ENCODE data around the gene FAM76A. TPM values are rescaled to one million over a fixed set of nuclear protein-coding genes. Genes with fewer than 3 reads are reported as not detected.

Gene FAM76A
- total and polyA plus RNA-seq, 9 of the 15 experiments (the other 6 are each of a cell fraction or from before 2014, with no cell fraction given) = 9.5 to 14.6 (median 11.4) TPM

GRCh38 chr1:27725374-27726172 lies at the start of gene FAM76A (continued):
- TF ChIP-seq MGA (IDR thresholded peaks at IDR 0.05) (peak; percentile 100), EP300 (IDR thresholded peaks at IDR 0.05; ENCODE audit: low read length) (peak; percentile 44), ARID2 (IDR thresholded peaks at IDR 0.05) (no peak), SMAD1 (IDR thresholded peaks at IDR 0.05; ENCODE audit: low read depth, low read length, partially characterized antibody) (peak; percentile 91), CCNT2 (IDR thresholded peaks at IDR 0.05; ENCODE audit: borderline replicate concordance, extremely low read depth, insufficient read length, low read depth, low read length) (peak; percentile 81), CEBPZ (IDR thresholded peaks at IDR 0.05; ENCODE audit: borderline replicate concordance, low read depth, low read length) (peak; percentile 90), CSDE1 (IDR thresholded peaks at IDR 0.05) (peak in 1 of 2 experiments; percentile 69; a peak in 2 of 4 replicates), NONO (IDR thresholded peaks at IDR 0.05; ENCODE audit: low read depth in 2 of 2, low read length in 1 of 2) (peak; percentile 52 to 70; a peak in 2 of 4 replicates), ZFP30 (CRISPR knock-in tag; IDR thresholded peaks at IDR 0.05; ENCODE audit: borderline replicate concordance) (no peak)
- TF ChIP-seq, protein P1, sequence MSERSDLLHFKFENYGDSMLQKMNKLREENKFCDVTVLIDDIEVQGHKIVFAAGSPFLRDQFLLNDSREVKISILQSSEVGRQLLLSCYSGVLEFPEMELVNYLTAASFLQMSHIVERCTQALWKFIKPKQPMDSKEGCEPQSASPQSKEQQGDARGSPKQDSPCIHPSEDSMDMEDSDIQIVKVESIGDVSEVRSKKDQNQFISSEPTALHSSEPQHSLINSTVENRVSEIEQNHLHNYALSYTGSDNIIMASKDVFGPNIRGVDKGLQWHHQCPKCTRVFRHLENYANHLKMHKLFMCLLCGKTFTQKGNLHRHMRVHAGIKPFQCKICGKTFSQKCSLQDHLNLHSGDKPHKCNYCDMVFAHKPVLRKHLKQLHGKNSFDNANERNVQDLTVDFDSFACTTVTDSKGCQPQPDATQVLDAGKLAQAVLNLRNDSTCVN (CRISPR knock-in tag; IDR thresholded peaks at IDR 0.05) = no peak

Data from K562 (cell line).